ENCODE results near the gene DNAJB2.

DNA sequence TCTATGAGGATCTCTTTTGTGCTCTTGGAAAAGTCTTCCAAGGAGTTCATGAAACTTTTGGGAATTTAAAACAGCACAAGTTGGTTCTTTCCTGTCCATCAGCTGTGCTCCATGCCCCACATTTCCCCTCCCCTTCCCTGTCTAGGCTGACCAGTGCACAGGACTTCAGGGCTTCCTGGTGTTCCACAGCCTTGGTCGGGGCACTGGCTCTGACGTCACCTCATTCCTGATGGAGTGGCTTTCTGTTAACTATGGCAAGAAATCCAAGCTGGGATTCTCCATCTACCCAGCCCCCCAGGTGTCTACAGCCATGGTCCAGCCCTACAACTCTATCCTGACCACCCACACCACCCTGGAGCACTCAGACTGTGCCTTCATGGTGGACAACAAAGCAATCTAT lies 8.1 kb upstream of the DNAJB2 start:
- TF ChIP-seq, protein P1, sequence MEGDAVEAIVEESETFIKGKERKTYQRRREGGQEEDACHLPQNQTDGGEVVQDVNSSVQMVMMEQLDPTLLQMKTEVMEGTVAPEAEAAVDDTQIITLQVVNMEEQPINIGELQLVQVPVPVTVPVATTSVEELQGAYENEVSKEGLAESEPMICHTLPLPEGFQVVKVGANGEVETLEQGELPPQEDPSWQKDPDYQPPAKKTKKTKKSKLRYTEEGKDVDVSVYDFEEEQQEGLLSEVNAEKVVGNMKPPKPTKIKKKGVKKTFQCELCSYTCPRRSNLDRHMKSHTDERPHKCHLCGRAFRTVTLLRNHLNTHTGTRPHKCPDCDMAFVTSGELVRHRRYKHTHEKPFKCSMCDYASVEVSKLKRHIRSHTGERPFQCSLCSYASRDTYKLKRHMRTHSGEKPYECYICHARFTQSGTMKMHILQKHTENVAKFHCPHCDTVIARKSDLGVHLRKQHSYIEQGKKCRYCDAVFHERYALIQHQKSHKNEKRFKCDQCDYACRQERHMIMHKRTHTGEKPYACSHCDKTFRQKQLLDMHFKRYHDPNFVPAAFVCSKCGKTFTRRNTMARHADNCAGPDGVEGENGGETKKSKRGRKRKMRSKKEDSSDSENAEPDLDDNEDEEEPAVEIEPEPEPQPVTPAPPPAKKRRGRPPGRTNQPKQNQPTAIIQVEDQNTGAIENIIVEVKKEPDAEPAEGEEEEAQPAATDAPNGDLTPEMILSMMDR (IDR thresholded peaks at IDR 0.05): no peak
- no peak for TF ChIP-seq POLR2A (IDR thresholded peaks at IDR 0.05)

Measured in vagina (tissue), 2 donors.